ENCODE data around the gene SCYGR6.
"Not testable (repeated sequence)": the region's sequence is repeated elsewhere in the genome, so short reads cannot be mapped to it uniquely, and the experiment has no call there.

The SCYGR6 gene

DNA sequence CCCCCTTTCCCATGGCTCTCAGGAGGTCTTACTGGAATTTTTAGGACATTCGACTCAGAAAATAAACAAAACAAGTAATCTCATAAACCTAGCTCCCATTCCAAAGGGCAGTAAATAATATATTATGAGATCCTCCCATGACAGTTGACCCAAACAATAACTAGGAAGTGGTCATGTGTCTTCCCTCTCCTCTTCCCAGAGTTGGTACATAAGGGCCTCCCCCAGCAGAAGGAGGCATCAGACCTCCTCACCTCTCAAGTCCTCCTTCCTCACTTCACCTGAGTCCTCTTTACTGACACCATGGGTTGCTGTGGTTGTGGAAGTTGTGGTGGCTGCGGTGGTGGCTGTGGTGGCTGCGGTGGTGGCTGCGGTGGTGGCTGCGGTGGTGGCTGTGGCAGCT lies 3.5 kb upstream of the SCYGR6 start, which contains the start of gene SCYGR7:
TSS of gene SCYGR7 (plus strand) at position 301 of the 400 bp plus-strand sequence. CDS start at position 301, 0 bp downstream.
- Mint-ChIP-seq H3K36me3 (ENCODE audit: low read depth) (no peaks in the 10 kb centered on the region), H3K9me3 (no peaks in the 10 kb centered on the region), H3K27me3 (peaks cover 13% of the 10 kb centered on the region), H3K4me1 (ENCODE audit: low read depth) (no peaks in the 10 kb centered on the region), H3K27ac (no peak within 1 kb of the TSS), H3K4me3 (no peak within 1 kb of the TSS)

DNA sequence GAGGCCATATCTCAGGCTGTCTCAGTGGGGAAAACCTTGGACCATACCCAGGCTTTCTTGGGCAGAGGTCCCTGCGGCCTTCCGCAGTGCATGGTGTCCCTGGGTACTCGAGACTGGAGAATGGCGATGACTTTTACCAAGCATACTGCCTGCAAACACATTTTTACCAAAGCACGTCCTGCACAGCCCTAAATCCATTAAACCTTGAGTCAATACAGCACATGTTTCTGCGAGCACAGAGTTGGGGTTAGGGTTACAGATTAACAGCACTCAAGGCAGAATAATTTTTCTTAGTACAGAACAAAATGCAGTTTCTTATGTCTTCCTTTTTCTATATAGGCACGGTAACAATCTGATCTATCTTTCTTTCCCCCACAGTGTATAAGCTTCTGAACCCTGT lies 1.7 kb downstream of the SCYGR6 start:
- H3K4me3 Mint-ChIP-seq; H3K9me3 Mint-ChIP-seq; H3K27ac Mint-ChIP-seq; H3K36me3 Mint-ChIP-seq (ENCODE audit: low read depth); H3K4me1 Mint-ChIP-seq (ENCODE audit: low read depth): not testable (repeated sequence)
- H3K27me3 Mint-ChIP-seq: peaks cover 16% of the 10 kb centered on the region

- peaks cover 3% of the 10 kb centered on the region for H3K4me1 Mint-ChIP-seq (ENCODE audit: low read depth)
- H3K4me3 Mint-ChIP-seq: no peak overlapping the region
- no peak overlapping the region for H3K27ac Mint-ChIP-seq
- no peaks in the 10 kb centered on the region for H3K9me3 Mint-ChIP-seq
- peaks cover 30% of the 10 kb centered on the region for H3K27me3 Mint-ChIP-seq
- no peaks in the 10 kb centered on the region for H3K36me3 Mint-ChIP-seq (ENCODE audit: low read depth)
These were observed 3.9 kb downstream of the SCYGR6 start for GRCh38 chr2:227720680-227721079.

DNA sequence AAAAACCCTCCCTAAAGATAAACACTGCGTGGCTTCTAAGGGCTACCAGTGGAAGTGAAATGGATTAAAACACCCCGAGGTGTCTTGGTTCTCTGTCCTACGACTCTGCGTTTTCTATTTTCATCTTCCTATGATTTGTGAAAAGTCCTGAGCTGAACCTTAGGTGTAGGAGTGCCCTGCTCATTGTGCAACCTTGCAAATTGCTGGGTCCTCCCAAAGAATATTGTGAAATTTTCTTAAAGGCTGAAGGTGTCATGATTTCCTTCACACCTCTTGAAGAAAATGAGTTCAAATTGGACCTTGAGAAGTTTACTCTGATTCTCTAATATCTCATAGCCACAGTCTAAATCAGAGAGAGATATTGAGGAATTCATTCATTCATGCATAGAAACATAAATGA lies 4.9 kb downstream of the SCYGR6 start:
- no peaks in the 10 kb centered on the region for H3K36me3 Mint-ChIP-seq (ENCODE audit: low read depth)
- no peaks in the 10 kb centered on the region for H3K9me3 Mint-ChIP-seq
- H3K27ac Mint-ChIP-seq: no peak overlapping the region
- H3K27me3 Mint-ChIP-seq: peaks cover 35% of the 10 kb centered on the region
- no peak overlapping the region for H3K4me3 Mint-ChIP-seq
- peaks cover 3% of the 10 kb centered on the region for H3K4me1 Mint-ChIP-seq (ENCODE audit: low read depth)

DNA sequence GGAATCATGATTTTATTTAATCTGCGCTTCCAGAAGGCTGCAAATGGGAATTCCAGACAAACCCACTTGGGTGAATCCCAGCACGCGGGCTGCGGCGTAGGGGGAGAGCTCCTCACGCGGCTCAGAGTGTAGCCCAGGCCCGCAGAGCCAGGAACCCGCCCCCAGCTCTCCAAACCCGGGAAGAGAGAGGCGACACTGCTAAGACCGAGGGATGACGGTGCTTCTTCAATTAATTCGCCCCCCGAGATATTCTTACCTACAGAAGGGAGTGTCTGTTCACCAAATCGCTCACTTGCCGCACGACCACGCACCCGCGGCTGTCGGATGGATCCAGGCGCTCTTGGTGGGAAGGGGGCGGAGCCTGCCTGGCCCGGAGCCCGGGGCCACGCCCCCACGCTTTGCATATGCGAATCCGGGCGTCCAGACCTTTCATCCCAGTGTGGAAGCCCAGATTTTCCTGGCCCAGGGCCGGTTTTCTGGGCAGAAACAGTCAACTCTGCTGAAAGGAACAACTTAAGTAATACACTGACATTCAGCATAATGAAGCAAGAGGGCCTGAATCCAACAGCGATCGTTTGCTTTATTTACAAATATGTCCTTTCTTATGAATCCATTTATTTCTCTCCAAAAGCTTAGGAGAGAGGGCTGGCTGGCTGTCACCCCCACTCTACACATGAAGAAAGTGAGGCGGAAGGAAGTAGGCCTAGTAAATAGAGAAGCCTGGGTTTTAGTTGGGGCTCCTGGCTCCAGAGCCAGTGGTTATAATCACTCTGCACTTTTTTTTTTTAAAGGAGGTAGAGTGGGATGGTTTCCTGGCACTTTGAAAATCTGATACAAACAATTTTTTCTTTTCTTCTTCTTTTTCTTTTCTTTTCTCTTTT lies 6.6 kb downstream of the SCYGR6 start, which contains the start of gene SLC19A3:
TSS of gene SLC19A3 (minus strand) at position 342 of the 881 bp plus-strand sequence. CDS start 15,710 bp downstream, outside the sequence.
- H3K4me3 Mint-ChIP-seq: no peak within 1 kb of the TSS

DNA sequence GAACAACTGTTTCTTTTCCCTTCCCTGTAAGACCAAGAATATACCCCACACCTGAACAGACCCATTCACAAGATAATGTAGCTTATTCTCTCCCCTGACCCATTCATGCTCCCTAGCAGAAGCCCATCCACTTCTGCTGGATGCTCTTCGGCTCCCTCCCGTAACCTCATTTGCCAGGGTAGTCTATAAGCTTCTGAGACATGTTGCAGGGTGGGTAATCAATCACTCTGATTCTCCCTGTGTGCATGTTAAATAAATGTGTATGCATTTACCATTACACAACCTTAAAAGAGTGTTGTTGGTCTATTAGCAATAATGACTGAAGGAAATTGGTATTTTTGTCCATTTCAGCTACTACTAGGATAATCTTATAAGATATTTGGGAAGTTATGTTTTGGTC lies 8.1 kb downstream of the SCYGR6 start:
- no peaks in the 10 kb centered on the region for H3K9me3 Mint-ChIP-seq
- peaks cover 3% of the 10 kb centered on the region for H3K4me1 Mint-ChIP-seq (ENCODE audit: low read depth)
- no peak overlapping the region for H3K4me3 Mint-ChIP-seq
- no peaks in the 10 kb centered on the region for H3K36me3 Mint-ChIP-seq (ENCODE audit: low read depth)
- H3K27me3 Mint-ChIP-seq: peaks cover 25% of the 10 kb centered on the region
- no peak overlapping the region for H3K27ac Mint-ChIP-seq

More for the DNA sequence above, 6.6 kb downstream of the SCYGR6 start, which contains the start of gene SLC19A3:
- Mint-ChIP-seq H3K27me3 (peaks cover 29% of the 10 kb centered on the region), H3K4me1 (ENCODE audit: low read depth) (peaks cover 3% of the 10 kb centered on the region), H3K36me3 (ENCODE audit: low read depth) (no peaks in the 10 kb centered on the region), H3K9me3 (no peaks in the 10 kb centered on the region), H3K27ac (no peak within 1 kb of the TSS)

DNA sequence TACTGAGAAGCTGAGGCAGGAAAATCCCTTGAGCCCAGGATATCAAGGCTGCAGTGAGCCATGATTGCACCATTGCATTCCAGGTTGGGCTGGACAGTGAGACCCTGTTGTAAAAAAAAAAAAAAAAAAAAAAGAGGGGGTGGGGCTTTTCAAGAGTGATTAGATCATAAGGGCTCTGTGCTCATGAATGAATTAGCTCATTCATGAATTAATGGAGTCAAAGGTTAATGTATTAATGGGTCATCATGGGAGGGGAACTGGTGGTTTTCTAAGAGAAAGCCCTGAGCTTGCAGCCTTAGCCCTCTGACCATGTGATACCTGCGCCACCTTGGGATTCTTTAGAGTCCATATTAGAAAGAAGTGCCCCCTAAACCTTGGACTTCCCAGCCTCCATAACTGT lies 11.3 kb downstream of the SCYGR6 start:
- Mint-ChIP-seq H3K4me1 (ENCODE audit: low read depth) (peaks cover 3% of the 10 kb centered on the region), H3K9me3 (no peaks in the 10 kb centered on the region), H3K27ac (no peak overlapping the region), H3K4me3 (no peak overlapping the region), H3K27me3 (peaks cover 19% of the 10 kb centered on the region), H3K36me3 (ENCODE audit: low read depth) (no peaks in the 10 kb centered on the region)

GRCh38 chr2:227710986-227711385 lies 13.6 kb downstream of the SCYGR6 start:
- no peaks in the 10 kb centered on the region for H3K4me1 Mint-ChIP-seq (ENCODE audit: low read depth)
- H3K27me3 Mint-ChIP-seq: peaks cover 7% of the 10 kb centered on the region
- no peaks in the 10 kb centered on the region for H3K9me3 Mint-ChIP-seq
- no peak overlapping the region for H3K27ac Mint-ChIP-seq
- no peak overlapping the region for H3K4me3 Mint-ChIP-seq
- H3K36me3 Mint-ChIP-seq (ENCODE audit: low read depth): no peaks in the 10 kb centered on the region

GRCh38 chr2:227707390-227707789 lies 17.2 kb downstream of the SCYGR6 start:
- Mint-ChIP-seq H3K4me3 (no peak overlapping the region), H3K9me3 (no peaks in the 10 kb centered on the region)

GRCh38 chr2:227706859-227707258 lies 17.7 kb downstream of the SCYGR6 start:
- Mint-ChIP-seq H3K4me3 (no peak overlapping the region), H3K27ac (no peak overlapping the region), H3K9me3 (no peaks in the 10 kb centered on the region), H3K4me1 (ENCODE audit: low read depth) (no peaks in the 10 kb centered on the region), H3K36me3 (ENCODE audit: low read depth) (no peaks in the 10 kb centered on the region), H3K27me3 (peaks cover 11% of the 10 kb centered on the region)

More at GRCh38 chr2:227707390-227707789, 17.2 kb downstream of the SCYGR6 start:
- no peak overlapping the region for H3K27ac Mint-ChIP-seq
- peaks cover 11% of the 10 kb centered on the region for H3K27me3 Mint-ChIP-seq
- no peaks in the 10 kb centered on the region for H3K4me1 Mint-ChIP-seq (ENCODE audit: low read depth)
- H3K36me3 Mint-ChIP-seq (ENCODE audit: low read depth): no peaks in the 10 kb centered on the region

- Mint-ChIP-seq H3K9me3 (no peaks in the 10 kb centered on the region), H3K4me3 (no peak overlapping the region), H3K27me3 (peaks cover 15% of the 10 kb centered on the region), H3K36me3 (ENCODE audit: low read depth) (no peaks in the 10 kb centered on the region), H3K27ac (no peak overlapping the region), H3K4me1 (ENCODE audit: low read depth) (no peaks in the 10 kb centered on the region)
These were observed 20.6 kb downstream of the SCYGR6 start for GRCh38 chr2:227703961-227704360.

DNA sequence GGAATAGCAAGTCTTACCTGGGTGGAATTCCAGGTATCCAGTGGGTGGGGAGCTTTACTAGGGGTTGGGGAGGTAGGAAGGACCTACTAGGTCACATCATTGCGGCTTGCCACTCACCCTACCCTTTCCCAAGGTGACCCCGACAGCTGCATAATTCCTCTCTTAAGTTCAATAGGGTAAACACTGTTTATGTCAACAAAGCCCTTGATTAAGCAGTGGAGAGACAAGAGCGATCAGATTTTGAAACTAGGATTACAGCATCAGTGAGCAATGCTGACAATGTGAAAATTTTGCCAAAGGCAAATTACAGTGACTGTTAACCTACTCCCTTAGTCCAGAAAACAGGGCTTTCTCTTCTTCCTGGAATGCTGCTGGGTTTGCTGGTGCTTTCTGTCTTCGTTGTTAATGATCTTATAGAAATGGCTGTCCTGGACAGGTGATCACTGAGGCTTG lies 21.3 kb downstream of the SCYGR6 start:
- Mint-ChIP-seq H3K27ac (no peak overlapping the region), H3K4me1 (ENCODE audit: low read depth) (no peaks in the 10 kb centered on the region), H3K4me3 (no peak overlapping the region), H3K27me3 (peaks cover 15% of the 10 kb centered on the region), H3K9me3 (no peaks in the 10 kb centered on the region), H3K36me3 (ENCODE audit: low read depth) (no peaks in the 10 kb centered on the region)

GRCh38 chr2:227701556-227701955 lies 23.0 kb downstream of the SCYGR6 start:
- Mint-ChIP-seq H3K4me3 (no peak overlapping the region), H3K27me3 (peaks cover 16% of the 10 kb centered on the region), H3K36me3 (ENCODE audit: low read depth) (no peaks in the 10 kb centered on the region), H3K4me1 (ENCODE audit: low read depth) (no peaks in the 10 kb centered on the region), H3K9me3 (no peaks in the 10 kb centered on the region), H3K27ac (no peak overlapping the region)

GRCh38 chr2:227696990-227697679 lies 27.4 kb downstream of the SCYGR6 start:
- Mint-ChIP-seq H3K4me1 (ENCODE audit: low read depth) (no peaks in the 10 kb centered on the region), H3K9me3 (no peaks in the 10 kb centered on the region), H3K36me3 (ENCODE audit: low read depth) (no peaks in the 10 kb centered on the region), H3K4me3 (no peak overlapping the region), H3K27ac (no peak overlapping the region), H3K27me3 (peaks cover 10% of the 10 kb centered on the region)

- no peaks in the 10 kb centered on the region for H3K4me1 Mint-ChIP-seq (ENCODE audit: low read depth)
- H3K4me3 Mint-ChIP-seq: no peak overlapping the region
- H3K9me3 Mint-ChIP-seq: no peaks in the 10 kb centered on the region
- H3K27me3 Mint-ChIP-seq: peaks cover 30% of the 10 kb centered on the region
- H3K36me3 Mint-ChIP-seq (ENCODE audit: low read depth): no peaks in the 10 kb centered on the region
- no peak overlapping the region for H3K27ac Mint-ChIP-seq
These were observed 37.4 kb downstream of the SCYGR6 start for GRCh38 chr2:227687189-227687588.

All from stimulated activated naive CD8-positive, alpha-beta T cell treated with anti-CD3 and anti-CD28 coated beads, Interleukin-15, Interleukin-2, amounts not matched to agents 100 ng/mL and 50 ng/mL, for 24 hours (primary cell).